Ishikawa (cell line): ENCODE results near the gene ZBTB38.

Experiments
- CEBPB ChIP-seq: IDR thresholded peaks from 2 replicates; pipeline ENCODE4 v1.6.1; 2012
- EGR1 ChIP-seq: IDR thresholded peaks from 2 replicates; pipeline ENCODE4 v1.6.1; 2012
- EP300 ChIP-seq: IDR thresholded peaks from 2 replicates; pipeline ENCODE4 v1.6.1; 2012; ENCODE audit warnings: borderline replicate concordance
- MAX ChIP-seq: IDR thresholded peaks from 2 replicates; pipeline ENCODE4 v1.6.1; 2012
- NFIC ChIP-seq: IDR thresholded peaks from 2 replicates; pipeline ENCODE4 v1.6.1; 2012
- RAD21 ChIP-seq: IDR thresholded peaks from 2 replicates; pipeline ENCODE4 v1.6.1; 2012; ENCODE audit warnings: low read depth
- REST ChIP-seq: IDR thresholded peaks from 2 replicates; pipeline ENCODE4 v1.6.1; 2012; ENCODE audit warnings: low read depth, mild to moderate bottlenecking
- TAF1 ChIP-seq: IDR thresholded peaks from 2 replicates; pipeline ENCODE4 v1.6.1; 2012; ENCODE audit warnings: low read depth, mild to moderate bottlenecking
- TEAD4 ChIP-seq: IDR thresholded peaks from 2 replicates; pipeline ENCODE4 v1.6.1; 2012
- USF1 ChIP-seq: IDR thresholded peaks from 2 replicates; pipeline ENCODE4 v1.6.1; 2012
- ZBTB7A ChIP-seq: IDR thresholded peaks from 2 replicates; pipeline ENCODE4 v1.6.1; 2012; ENCODE audit warnings: low read depth

- TF ChIP-seq EP300 (no peak), MAX (peak; percentile 55), NFIC (no peak), RAD21 (peak; percentile 44), TAF1 (no peak), REST (no peak), USF1 (peak; percentile 98), ZBTB7A (no peak), CEBPB (no peak), EGR1 (no peak), TEAD4 (no peak)
These were observed 1.8 kb downstream of the ZBTB38 start for GRCh38 chr3:141370065-141370533.
